HEK293T (cell line): ENCODE results near the gene TIMM22.

Source experiments
- CTCF ChIA-PET: fragments of 350-600 bp; formaldehyde crosslinking; extraction: SDS; loops from one replicate; lab custom pipeline; 2021; ENCODE audit warnings: antibody characterized with exemption, inconsistent platforms; lab: Yijun Ruan, JAX
- POLR2A ChIA-PET: fragments of 350-600 bp; formaldehyde crosslinking; extraction: SDS; loops from one replicate; lab custom pipeline; 2020; ENCODE audit warnings: antibody characterized with exemption, inconsistent platforms; lab: Yijun Ruan, JAX
- DNase-seq: peaks from one replicate; pipeline ENCODE4 v3.0.0; 2012; ENCODE audit warnings: mixed read lengths; ENCODE audit errors: extremely low spot score
- ARNT ChIP-seq: fragments of 450-650 bp; IDR thresholded peaks from 2 replicates; pipeline ENCODE4 v1.6.1; 2017; ENCODE audit warnings: mild to moderate bottlenecking
- BHLHE40 ChIP-seq: fragments of 450-650 bp; IDR thresholded peaks from 2 replicates; pipeline ENCODE4 v1.6.1; 2016; ENCODE audit warnings: mild to moderate bottlenecking, moderate library complexity, borderline replicate concordance
- CTBP1 ChIP-seq: fragments of 450-650 bp; IDR thresholded peaks from 2 replicates; pipeline ENCODE4 v1.6.1; 2016; ENCODE audit warnings: borderline replicate concordance
- ELF4 ChIP-seq: fragments of 450-650 bp; IDR thresholded peaks from 2 replicates; pipeline ENCODE4 v1.6.1; 2017; ENCODE audit warnings: antibody characterized with exemption
- FOXA1 ChIP-seq: fragments of 450-650 bp; IDR thresholded peaks from 2 replicates; pipeline ENCODE4 v1.6.1; 2016; ENCODE audit warnings: mild to moderate bottlenecking
- FOXK2 ChIP-seq: fragments of 450-650 bp; IDR thresholded peaks from 2 replicates; pipeline ENCODE4 v1.6.1; 2016; ENCODE audit warnings: mild to moderate bottlenecking
- FOXM1 ChIP-seq: fragments of 450-650 bp; IDR thresholded peaks from 2 replicates; pipeline ENCODE4 v1.6.1; 2017; ENCODE audit warnings: mild to moderate bottlenecking, borderline replicate concordance
- HDGF ChIP-seq: fragments of 450-650 bp; IDR thresholded peaks from 2 replicates; pipeline ENCODE4 v1.6.1; 2017; ENCODE audit warnings: antibody characterized with exemption, borderline replicate concordance
- L3MBTL2 ChIP-seq: fragments of 450-650 bp; conservative IDR thresholded peaks from 2 replicates; pipeline ENCODE4 v1.6.1; 2016; ENCODE audit warnings: mild to moderate bottlenecking
- LEF1 ChIP-seq: fragments of 450-650 bp; IDR thresholded peaks from 2 replicates; pipeline ENCODE4 v1.6.1; 2017; ENCODE audit warnings: mild to moderate bottlenecking, borderline replicate concordance
- NFRKB ChIP-seq: fragments of 450-650 bp; IDR thresholded peaks from 2 replicates; pipeline ENCODE4 v1.6.1; 2016; ENCODE audit warnings: mild to moderate bottlenecking, moderate library complexity
- PKNOX1 ChIP-seq: fragments of 450-650 bp; IDR thresholded peaks from 2 replicates; pipeline ENCODE4 v1.6.1; 2016
- SP1 ChIP-seq: fragments of 450-650 bp; IDR thresholded peaks from 2 replicates; pipeline ENCODE4 v1.6.1; 2017
- SUZ12 ChIP-seq: fragments of 450-650 bp; IDR thresholded peaks from 2 replicates; pipeline ENCODE4 v1.6.1; 2016; ENCODE audit warnings: mild to moderate bottlenecking
- TARDBP ChIP-seq: fragments of 450-650 bp; IDR thresholded peaks from 2 replicates; pipeline ENCODE4 v1.6.1; 2016
- ZNF384 ChIP-seq: fragments of 450-650 bp; IDR thresholded peaks from 2 replicates; pipeline ENCODE4 v1.6.1; 2016

The TIMM22 gene

GRCh38 chr17:998111-998510 is 1.2 kb downstream of the TIMM22 start:
- POLR2A ChIA-PET = interaction anchor here (1.7 kb wide), 1 partner anchor 216 kb away, joined by 5 read pairs; the partner anchor contains the start of genes GLOD4 and MRM3
- no peak for TF ChIP-seq BHLHE40
- no peak for TF ChIP-seq L3MBTL2
- no peak for TF ChIP-seq FOXM1
- no peak for TF ChIP-seq NFRKB
- no peak for TF ChIP-seq FOXA1
- TF ChIP-seq HDGF = no peak
- no peak for TF ChIP-seq CTBP1
- no peak for TF ChIP-seq ELF4
- no peak for TF ChIP-seq TARDBP
- TF ChIP-seq PKNOX1 = no peak
- no peak for TF ChIP-seq LEF1
- no peak for TF ChIP-seq SP1
- no peak for DNase-seq

GRCh38 chr17:1000597-1001461 is 3.9 kb downstream of the TIMM22 start:
- TF ChIP-seq ELF4 = no peak
- no peak for TF ChIP-seq FOXK2
- TF ChIP-seq LEF1 = no peak
- DNase-seq = no peak
- CTCF ChIA-PET = interaction anchor here (0.8 kb wide), 1 partner anchor 56 kb away, joined by 4 read pairs; no protein-coding TSS in a partner anchor
- POLR2A ChIA-PET = no interaction called here

More at GRCh38 chr17:998111-998510, 1.2 kb downstream of the TIMM22 start:
- CTCF ChIA-PET = interaction anchor here (1.3 kb wide), 1 partner anchor 58 kb away, joined by 5 read pairs; no protein-coding TSS in a partner anchor

- ChIA-PET CTCF (interaction anchor here (0.6 to 1.1 kb wide), 2 partner anchors 55 to 252 kb away, joined by 5 to 10 read pairs; no protein-coding TSS in a partner anchor), POLR2A (no interaction called here)
- no peak for TF ChIP-seq HDGF
- TF ChIP-seq L3MBTL2 = no peak
- no peak for TF ChIP-seq SUZ12
- no peak for TF ChIP-seq FOXA1
- TF ChIP-seq TARDBP = no peak
- TF ChIP-seq ARNT = no peak
- no peak for TF ChIP-seq SP1
- TF ChIP-seq FOXM1 = no peak
- TF ChIP-seq NFRKB = no peak
- no peak for TF ChIP-seq PKNOX1
- no peak for TF ChIP-seq FOXK2
- no peak for TF ChIP-seq ZNF384
- no peak for TF ChIP-seq BHLHE40
- TF ChIP-seq LEF1 = no peak
- TF ChIP-seq ELF4 = no peak
- no peak for TF ChIP-seq CTBP1
- no peak for DNase-seq
Measured at GRCh38 chr17:1001640-1002411, 4.9 kb downstream of the TIMM22 start.

GRCh38 chr17:1002412-1002753 is 5.5 kb downstream of the TIMM22 start:
- CTCF ChIA-PET = interaction anchor here (1.1 kb wide), 1 partner anchor 54 kb away, joined by 5 read pairs; no protein-coding TSS in a partner anchor
- no peak for TF ChIP-seq SP1
- no peak for TF ChIP-seq ZNF384
- TF ChIP-seq FOXM1 = no peak
- TF ChIP-seq ELF4 = no peak
- TF ChIP-seq FOXA1 = no peak
- TF ChIP-seq FOXK2 = no peak
- TF ChIP-seq CTBP1 = no peak
- TF ChIP-seq NFRKB = no peak
- TF ChIP-seq ARNT = no peak
- TF ChIP-seq LEF1 = no peak
- no peak for TF ChIP-seq TARDBP
- no peak for TF ChIP-seq PKNOX1

GRCh38 chr17:1002771-1003555 is 6.0 kb downstream of the TIMM22 start:
- no peak for DNase-seq
- ChIA-PET CTCF (interaction anchor here (1.1 kb wide), 1 partner anchor 53 kb away, joined by 5 read pairs; no protein-coding TSS in a partner anchor), POLR2A (no interaction called here)
- TF ChIP-seq L3MBTL2 (no peak), TARDBP (no peak), SUZ12 (no peak), FOXK2 (no peak), ARNT (no peak)

More at GRCh38 chr17:1002412-1002753, 5.5 kb downstream of the TIMM22 start:
- POLR2A ChIA-PET = no interaction called here
- DNase-seq = no peak
